Endothelial cell of umbilical vein (primary cell): ENCODE measurements around the gene MYO1F. TPM values are rescaled to one million over a fixed set of nuclear protein-coding genes. Genes with fewer than 3 reads are reported as not detected.

Source experiments
- BruUV-seq: library from RNA; stranded (reverse); fragments of 400-500 nt; replicated peaks from 2 replicates; lab custom pipeline; 2021; lab: Mats Ljungman, UMichigan
- CTCF ChIA-PET: fragments of 300-600, 350-600 bp; sonication (Branson Sonifier 250); formaldehyde crosslinking; loops from one replicate; lab custom pipeline; 2021; ENCODE audit warnings: antibody characterized with exemption, inconsistent platforms; lab: Charles Lee
- POLR2A ChIA-PET: fragments of 300-600, 350-600 bp; sonication (Branson Sonifier 250); formaldehyde crosslinking; loops from one replicate; lab custom pipeline; 2021; ENCODE audit warnings: antibody characterized with exemption, inconsistent platforms; lab: Charles Lee
- DNase-seq: peaks from one replicate; pipeline ENCODE4 v3.0.0-alpha.2; 2011; ENCODE audit warnings: low read depth, low spot score
- FAIRE-seq: peaks from 2 replicates; lab custom pipeline; 2011; peaks lifted over from hg19 to GRCh38; lab: Jason Lieb, UNC
- H2AFZ ChIP-seq: 2 replicates; pipeline ENCODE4 v1.6.0; 2012; ENCODE audit warnings: low read depth, low read length, control low read depth, inconsistent platforms
- H3K27ac ChIP-seq: 2 replicates; pipeline ENCODE4 v1.5.1; 2011; ENCODE audit warnings: low read depth, mild to moderate bottlenecking, control low read depth, low read length, moderate library complexity; ENCODE audit not compliant: insufficient read depth
- H3K27me3 ChIP-seq, 2 experiments: 2 replicates each; pipeline versions ENCODE4 v1.6.0 to v1.6.1; 2011; ENCODE audit warnings: low read length in 2 of 2, mixed read lengths in 1 of 2; ENCODE audit not compliant: control insufficient read depth in 2 of 2, insufficient read depth in 2 of 2
- H3K36me3 ChIP-seq, 2 experiments: 2 replicates in 1 of 2; 3 replicates in 1 of 2; pipeline ENCODE4 v1.5.1; 2011; ENCODE audit warnings: low read length in 2 of 2, mild to moderate bottlenecking in 1 of 2, moderate library complexity in 1 of 2; ENCODE audit not compliant: control insufficient read depth in 2 of 2, insufficient read depth in 2 of 2; ENCODE audit errors: extremely low read depth in 1 of 2
- H3K4me1 ChIP-seq: 3 replicates; pipeline ENCODE4 v1.5.1; 2011; ENCODE audit warnings: mild to moderate bottlenecking, low read length; ENCODE audit not compliant: control insufficient read depth, insufficient read depth; ENCODE audit errors: extremely low read depth
- H3K4me2 ChIP-seq: 2 replicates; pipeline ENCODE4 v1.6.1; 2011; ENCODE audit warnings: low read length, control low read depth, mixed read lengths; ENCODE audit not compliant: insufficient read depth
- H3K4me3 ChIP-seq, 3 experiments: fragments of 200-600 bp in 1 of 3; sonication (generic), shearing (Covaris generic) in 1 of 3; replicated peaks in 1 of 3; 2 replicates each; pipeline ENCODE4 v1.5.1; 2011 to 2016; ENCODE audit warnings: control low read depth in 3 of 3, low read length in 3 of 3, mild to moderate bottlenecking in 2 of 3, inconsistent platforms in 1 of 3, low read depth in 1 of 3, moderate library complexity in 1 of 3; ENCODE audit not compliant: insufficient read depth in 1 of 3
- H3K79me2 ChIP-seq: 2 replicates; pipeline ENCODE4 v1.6.0; 2012; ENCODE audit warnings: low read length, inconsistent platforms; ENCODE audit not compliant: control insufficient read depth, insufficient read depth
- H3K9ac ChIP-seq: replicated peaks from 2 replicates; pipeline ENCODE3; 2011; ENCODE audit warnings: low read length, control low read depth; ENCODE audit not compliant: insufficient read depth; ENCODE audit errors: extremely low read depth
- H3K9me1 ChIP-seq: replicated peaks from 3 replicates; pipeline ENCODE4 v1.6.0; 2011; ENCODE audit warnings: mild to moderate bottlenecking, low read length; ENCODE audit not compliant: control insufficient read depth, insufficient read depth; ENCODE audit errors: extremely low read depth
- H3K9me3 ChIP-seq: replicated peaks from 2 replicates; pipeline ENCODE4 v1.5.1; 2012; ENCODE audit warnings: low read length, inconsistent platforms; ENCODE audit not compliant: control insufficient read depth, insufficient read depth
- H4K20me1 ChIP-seq: replicated peaks from 2 replicates; pipeline ENCODE3; 2011; ENCODE audit warnings: mild to moderate bottlenecking, low read length; ENCODE audit not compliant: control insufficient read depth, insufficient read depth; ENCODE audit errors: extremely low read depth
- CTCF ChIP-seq, 2 donors: IDR thresholded peaks; 1 replicate in 1 of 2; 2 replicates in 1 of 2; pipeline ENCODE4 v1.5.1; 2011; ENCODE audit warnings: low read length in 2 of 2, mild to moderate bottlenecking in 2 of 2, moderate library complexity in 2 of 2, control low read depth in 1 of 2, inconsistent platforms in 1 of 2, low read depth in 1 of 2; ENCODE audit not compliant: insufficient read depth in 1 of 2; ENCODE audit errors: extremely low read depth in 1 of 2
- EZH2 ChIP-seq: IDR thresholded peaks from 2 replicates; pipeline ENCODE4 v1.6.1; 2012; ENCODE audit warnings: borderline replicate concordance, low read depth, mild to moderate bottlenecking, moderate library complexity, low read length, inconsistent platforms; ENCODE audit not compliant: severe bottlenecking
- FOS ChIP-seq: IDR thresholded peaks from 2 replicates; pipeline ENCODE4 v1.6.1; 2011; ENCODE audit warnings: mild to moderate bottlenecking, low read length, moderate library complexity, borderline replicate concordance; ENCODE audit not compliant: insufficient read depth
- GATA2 ChIP-seq: IDR thresholded peaks from 2 replicates; pipeline ENCODE4 v1.7.0; 2011; ENCODE audit warnings: low read depth, mild to moderate bottlenecking, moderate library complexity, mixed read lengths, low read length; ENCODE audit not compliant: insufficient read length, insufficient read depth
- JUN ChIP-seq: IDR thresholded peaks from 2 replicates; pipeline ENCODE4 v1.6.1; 2011; ENCODE audit warnings: borderline replicate concordance, low read depth; ENCODE audit not compliant: insufficient read length, insufficient read depth
- MAX ChIP-seq: IDR thresholded peaks from 2 replicates; pipeline ENCODE4 v1.6.1; 2011; ENCODE audit not compliant: insufficient read depth, insufficient read length
- MYC ChIP-seq: IDR thresholded peaks from one replicate; pipeline ENCODE4 v1.6.1; 2011; ENCODE audit warnings: mild to moderate bottlenecking, low read depth, low read length
- POLR2A ChIP-seq: IDR thresholded peaks from 2 replicates; pipeline ENCODE4 v1.6.1; 2012; ENCODE audit warnings: low read depth, mild to moderate bottlenecking, control low read depth, low read length
- POLR2AphosphoS5 ChIP-seq: IDR thresholded peaks from 2 replicates; pipeline ENCODE4 v1.6.1; 2012; ENCODE audit warnings: low read depth, mild to moderate bottlenecking, control low read depth, low read length, moderate library complexity; ENCODE audit not compliant: insufficient read depth
- dilution Hi-C: fragments of 300-500 bp; cut with MboI; formaldehyde crosslinking; loops from one replicate; pipeline ENCODE4 v1.15.0; 2019; ENCODE audit warnings: low sequenced_read_pairs; ENCODE audit not compliant: extremely low pct_ligation_motif_present
- intact Hi-C: fragments of 100-400 bp; cut with micrococcal nuclease; formaldehyde crosslinking; loops from one replicate; pipeline ENCODE4 v1.10.0; 2022
- polyA plus RNA-seq, 4 experiments: library from polyadenylated mRNA; depleted of rRNA in 3 of 4; stranded (reverse) in 3 of 4; unstranded in 1 of 4; fragments of >200 nt; gene quantifications; 2 replicates each; pipeline versions ENCODE4 v1.2.1 to v1.2.3, GENCODE V29; 2011 to 2012; ENCODE audit warnings: missing spikeins in 1 of 4
- total RNA-seq: library from RNA; stranded (reverse); gene quantifications from 2 replicates; pipeline ENCODE4 v1.2.3, GENCODE V29; 2021

Gene MYO1F
- total and polyA plus RNA-seq, 2 donors (not counting 3 experiments of a cell fraction or from before 2014, with no cell fraction given), result 0.22 to 0.39 TPM

GRCh38 chr19:8488365-8488764, 88.9 kb downstream of the MYO1F start:
- H2AFZ ChIP-seq, result no peak overlapping the region
- H3K27me3 ChIP-seq, result no peaks in the 10 kb centered on the region
- TF ChIP-seq JUN (no peak), EZH2 (no peak), FOS (no peak), GATA2 (no peak), CTCF (IDR thresholded peaks at IDR 0.05; ENCODE audit: extremely low read depth in 1 of 2, insufficient read depth in 1 of 2, low read depth in 1 of 2, low read length in 2 of 2) (no peak), POLR2A (no peak), POLR2AphosphoS5 (no peak), MYC (no peak), MAX (no peak)
- no peaks in the 10 kb centered on the region for H3K9me3 ChIP-seq
- H3K4me2 ChIP-seq, result no peak overlapping the region
- dilution Hi-C loops (no loop called here), intact Hi-C loops (no loop called here)
- no TSS peak for BruUV-seq
- DNase-seq, result no peak
- H3K4me3 ChIP-seq, result no peak overlapping the region
- FAIRE-seq, result no peak
- H3K27ac ChIP-seq, result no peak overlapping the region
- H3K79me2 ChIP-seq, result no peaks in the 10 kb centered on the region
- no peak overlapping the region for H3K9ac ChIP-seq
- no peaks in the 10 kb centered on the region for H3K4me1 ChIP-seq
- ChIA-PET CTCF (interaction anchor here (0.9 kb wide), 1 partner anchor 10 kb away, joined by 5 read pairs; no protein-coding TSS in a partner anchor), POLR2A (no interaction called here)
- H3K36me3 ChIP-seq, result peaks cover 28 to 51% of the 10 kb centered on the region in 2 experiments
- no peaks in the 10 kb centered on the region for H3K9me1 ChIP-seq
- no peaks in the 10 kb centered on the region for H4K20me1 ChIP-seq
